ENCODE data around the gene UNC5B.

UNC5B gene

DNA sequence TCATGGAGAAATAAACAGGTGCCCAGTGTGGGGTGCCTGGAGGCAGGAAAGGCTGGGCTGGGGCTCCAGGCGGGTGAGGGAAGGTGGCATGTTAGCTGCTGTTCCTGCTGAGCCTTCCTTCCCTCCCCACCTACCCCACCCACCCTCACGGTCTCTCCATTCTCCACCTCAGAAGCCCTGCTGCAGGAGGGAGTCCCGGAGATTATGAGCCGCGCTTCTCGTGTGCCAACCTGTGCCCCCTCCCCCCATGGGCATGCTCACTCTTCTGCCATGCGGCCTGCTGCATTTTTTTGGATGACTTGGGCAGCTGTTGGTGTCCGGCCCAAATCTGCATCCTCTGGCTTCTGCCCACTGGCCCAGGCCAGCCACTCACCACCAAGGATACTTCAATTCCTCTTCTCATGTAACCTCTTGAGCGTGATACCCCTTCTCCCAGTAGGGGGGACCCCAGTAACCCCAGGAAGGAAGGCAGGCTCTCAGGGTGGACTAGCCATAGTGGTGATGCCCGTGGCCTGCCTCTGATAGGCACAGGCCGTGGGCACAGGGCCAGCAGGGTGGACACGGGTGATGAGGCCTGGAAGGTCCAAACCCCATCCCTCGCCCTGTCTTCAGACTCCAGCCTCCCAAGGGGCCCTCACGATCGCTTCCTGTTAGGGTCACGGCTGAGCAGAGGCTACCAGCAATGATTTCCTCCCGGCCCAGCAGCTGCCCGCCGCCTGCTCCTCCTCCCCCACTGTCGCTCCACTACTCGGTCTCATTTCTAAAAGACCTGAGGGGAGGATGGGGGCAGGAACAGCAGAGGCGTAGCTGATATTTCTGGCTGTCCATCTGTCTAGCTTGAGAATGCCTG lies 27.8 kb downstream of the UNC5B start:
- no peak for ATAC-seq

DNA sequence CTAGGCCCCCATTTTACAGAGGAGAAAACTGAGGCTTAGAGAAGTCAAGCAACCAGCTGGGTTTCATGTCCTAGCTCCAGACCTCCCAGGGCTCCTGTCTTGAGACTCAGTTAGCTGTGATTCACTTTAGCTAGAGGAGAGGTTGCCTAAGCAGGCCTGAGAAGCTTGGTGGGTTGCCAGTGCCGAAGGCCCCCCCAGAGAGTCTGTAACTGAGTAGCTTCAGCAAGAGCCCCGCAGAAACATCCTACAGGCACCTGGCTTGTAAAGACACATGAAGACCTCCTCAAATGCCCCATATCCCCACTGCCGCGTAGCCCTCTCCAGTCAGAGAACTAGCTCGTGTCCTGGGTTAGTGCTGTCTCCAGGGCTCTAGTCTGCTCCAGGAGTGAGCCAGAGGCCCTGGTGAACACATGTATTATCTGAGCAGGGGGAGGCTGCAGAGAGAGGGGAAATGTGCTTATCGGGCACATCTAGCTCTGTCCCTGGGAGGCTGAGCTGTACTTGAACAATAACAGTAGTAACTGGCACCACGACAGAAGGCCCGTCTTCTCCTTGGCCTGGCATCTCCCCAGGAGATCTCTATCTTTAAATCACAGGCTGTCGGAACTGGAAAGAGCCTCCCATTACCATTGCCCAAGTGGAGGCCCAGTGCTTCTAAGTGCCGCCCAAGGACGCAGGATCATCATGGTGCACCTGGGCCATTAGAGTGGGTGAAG lies 28.9 kb downstream of the UNC5B start:
- no peak for ATAC-seq

GRCh38 chr10:71241830-71242621 lies 29.7 kb downstream of the UNC5B start:
- ATAC-seq = no peak

DNA sequence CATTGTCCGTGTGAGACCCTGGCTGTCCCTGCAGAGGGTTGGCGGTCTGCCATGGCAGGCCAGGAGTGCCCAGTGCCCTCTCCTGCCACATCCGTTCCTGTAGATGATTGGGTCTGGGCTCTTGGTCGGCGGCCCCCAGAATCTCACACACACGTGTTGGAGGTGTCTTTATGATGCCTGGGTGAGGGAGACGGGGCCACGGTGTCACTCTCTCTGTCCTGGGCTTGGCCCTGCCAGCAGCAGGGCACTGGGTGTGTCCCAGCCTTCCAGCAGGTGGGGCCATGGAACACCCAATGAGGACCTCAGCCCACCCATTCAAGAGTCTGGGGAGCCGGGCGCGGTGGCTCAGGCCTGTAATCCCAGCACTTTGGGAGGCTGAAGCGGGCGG lies 30.2 kb downstream of the UNC5B start:
- ATAC-seq = no peak

GRCh38 chr10:71243756-71244395 lies 31.5 kb downstream of the UNC5B start:
- no peak for ATAC-seq

GRCh38 chr10:71244431-71245419 lies 32.4 kb downstream of the UNC5B start:
- no peak for ATAC-seq

DNA sequence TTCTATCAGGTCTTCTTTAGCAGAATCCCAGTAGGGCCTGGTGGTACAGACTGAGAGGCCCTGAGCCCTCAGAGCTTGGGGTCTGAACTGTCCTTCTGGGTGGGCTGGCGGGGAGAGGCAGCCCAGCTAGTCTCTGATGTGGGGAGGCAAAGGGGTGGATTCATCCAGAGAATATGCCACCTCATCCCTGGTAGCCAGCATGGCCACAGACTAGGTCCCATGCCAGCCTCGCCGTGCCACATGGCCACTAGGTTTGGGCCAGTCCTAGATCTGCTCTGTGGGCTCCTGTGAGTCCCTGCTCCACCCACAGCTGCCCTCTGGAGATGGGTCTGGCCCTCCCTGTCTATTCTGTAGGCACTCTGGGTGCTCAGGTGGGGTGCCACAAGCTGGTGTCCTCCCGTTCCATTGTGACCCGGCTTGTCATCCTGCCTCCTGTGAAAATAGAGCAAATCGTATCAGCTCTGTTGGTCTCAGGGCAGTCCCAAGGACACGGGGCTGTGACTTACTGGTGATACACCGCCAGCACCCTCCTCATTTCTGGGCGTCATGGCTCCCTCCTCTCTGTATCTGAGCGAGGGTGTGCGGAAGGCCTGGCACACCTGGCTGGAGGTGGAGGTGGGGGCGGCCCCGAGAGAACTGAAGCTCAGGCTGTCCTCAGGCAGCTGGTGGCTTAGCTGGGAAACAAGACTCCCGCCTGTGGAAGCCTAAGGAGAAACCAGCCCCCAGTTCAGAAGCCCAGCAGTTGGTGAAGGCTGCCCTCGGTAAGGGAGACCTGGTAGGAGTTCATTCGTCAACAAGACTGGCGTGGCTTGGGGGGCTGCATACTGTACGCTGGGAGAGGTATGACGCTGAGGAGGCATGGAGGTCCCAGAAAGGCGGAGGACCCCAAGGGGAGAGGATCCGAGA lies 33.3 kb downstream of the UNC5B start:
- no peak for ATAC-seq

DNA sequence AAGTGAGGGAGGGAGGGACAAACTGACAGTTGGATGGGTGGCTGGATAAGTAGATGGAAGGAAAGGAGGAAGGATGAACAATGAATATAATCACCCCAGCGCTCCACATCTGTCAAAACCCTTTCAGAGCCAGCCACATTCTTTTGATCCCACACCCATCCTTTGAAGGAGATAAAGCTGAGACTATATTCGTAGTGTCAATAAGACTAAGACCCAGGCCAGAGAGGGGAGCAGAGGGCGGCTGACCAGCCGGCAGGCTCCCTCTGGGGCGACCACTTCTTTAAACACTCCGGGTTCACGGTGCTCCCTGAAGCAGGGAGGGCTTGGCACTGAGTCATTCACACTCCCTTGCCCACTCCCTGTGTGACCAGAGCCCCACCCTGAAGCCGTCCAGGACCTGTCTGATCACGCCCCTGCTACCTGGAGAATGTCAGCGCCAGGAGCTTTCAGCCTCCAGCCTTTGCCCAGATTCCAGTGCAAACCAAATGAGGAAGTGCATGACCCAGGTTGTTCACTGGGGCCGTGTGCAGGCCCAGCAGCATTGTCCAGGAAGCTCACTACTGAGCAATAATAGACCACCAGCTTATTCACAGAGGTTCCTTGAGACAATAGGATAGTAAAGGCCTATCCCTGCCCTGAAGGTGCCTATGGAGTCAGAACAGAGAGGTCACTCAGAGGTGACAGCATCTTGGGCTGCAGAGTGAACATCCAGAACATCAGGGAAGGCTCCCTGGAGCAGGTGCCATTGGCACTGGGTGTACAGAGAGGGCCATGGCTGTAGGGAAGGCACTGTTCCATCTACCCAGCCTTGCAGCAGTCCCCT lies 34.4 kb downstream of the UNC5B start:
- no peak for ATAC-seq

DNA sequence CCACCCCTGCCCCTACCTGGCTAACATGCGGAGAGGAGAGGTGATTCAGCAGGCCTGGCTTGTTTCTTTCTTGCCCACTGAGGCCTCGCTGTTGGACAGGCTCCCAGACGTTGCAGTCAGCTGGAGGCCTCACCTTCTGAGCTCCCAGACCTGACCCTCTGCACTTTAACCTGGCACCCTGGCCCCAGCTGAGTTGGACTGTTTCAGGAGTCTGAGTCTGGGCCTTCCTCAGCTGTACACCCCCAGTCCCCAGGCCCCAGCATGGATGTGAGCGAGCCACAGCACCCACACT lies 35.0 kb downstream of the UNC5B start:
- no peak for ATAC-seq

GRCh38 chr10:71247804-71248203 lies 35.4 kb downstream of the UNC5B start:
- no peak for ATAC-seq

DNA sequence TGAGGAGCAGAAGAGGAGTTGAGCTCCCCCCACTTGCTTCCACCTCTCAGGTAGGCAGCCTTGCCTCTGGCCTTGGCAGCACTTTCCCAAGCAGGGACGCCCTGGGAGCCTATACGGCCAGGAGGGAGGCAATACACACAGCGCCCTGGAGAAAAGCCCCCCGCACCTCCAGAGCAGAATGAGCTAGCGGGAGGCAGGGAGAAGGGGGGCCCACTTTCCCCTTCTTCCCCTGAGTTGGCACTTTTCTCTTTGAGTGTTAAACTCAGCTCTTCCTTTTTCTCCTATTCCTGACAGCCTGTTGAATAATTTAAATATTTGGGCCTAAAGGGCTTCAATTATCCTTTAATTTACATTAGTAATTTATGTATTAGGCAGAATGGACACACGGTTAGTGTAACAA lies 35.8 kb downstream of the UNC5B start:
- ATAC-seq = no peak

DNA sequence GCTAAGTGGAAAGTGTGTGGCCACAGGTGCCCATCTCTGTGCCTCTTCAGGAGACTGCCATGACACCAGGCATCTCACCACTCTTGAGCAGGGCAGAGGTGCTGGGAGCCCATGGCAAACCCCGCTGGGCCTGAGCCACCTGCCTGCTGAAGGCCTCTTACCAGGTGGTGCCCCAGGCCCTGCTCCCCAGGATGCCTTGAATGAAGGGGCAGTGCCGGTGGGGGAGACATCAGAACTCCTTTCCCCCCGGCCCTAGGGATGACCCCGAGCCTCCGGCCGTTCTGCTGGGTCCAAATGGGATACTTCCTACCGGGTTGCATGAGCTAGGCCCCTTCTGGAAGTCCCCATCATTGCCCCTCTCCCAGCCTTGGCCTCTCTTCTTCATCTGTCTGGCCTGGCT lies 37.6 kb downstream of the UNC5B start:
- ATAC-seq = no peak

DNA sequence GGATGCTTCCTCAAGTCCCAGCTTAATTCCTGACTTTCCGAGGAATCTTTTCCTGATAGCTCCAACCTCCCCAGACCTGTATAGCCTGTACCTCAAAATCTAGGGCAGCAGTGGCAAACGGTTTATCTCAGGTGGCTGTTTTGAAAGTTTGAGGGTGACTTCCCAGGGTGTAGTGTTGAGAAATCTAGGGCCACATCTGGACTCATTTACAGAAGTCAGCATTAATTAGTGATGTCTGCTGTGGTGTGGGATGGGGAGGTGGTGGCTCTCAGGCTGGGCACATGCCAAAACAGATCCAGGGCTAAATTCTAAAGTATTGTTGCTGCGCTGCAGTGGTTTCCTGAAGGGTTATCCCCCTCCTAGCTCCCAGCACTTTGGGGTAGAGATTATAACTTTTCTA lies 38.0 kb downstream of the UNC5B start:
- no peak for ATAC-seq

GRCh38 chr10:71250842-71251241 lies 38.5 kb downstream of the UNC5B start:
- ATAC-seq = no peak

DNA sequence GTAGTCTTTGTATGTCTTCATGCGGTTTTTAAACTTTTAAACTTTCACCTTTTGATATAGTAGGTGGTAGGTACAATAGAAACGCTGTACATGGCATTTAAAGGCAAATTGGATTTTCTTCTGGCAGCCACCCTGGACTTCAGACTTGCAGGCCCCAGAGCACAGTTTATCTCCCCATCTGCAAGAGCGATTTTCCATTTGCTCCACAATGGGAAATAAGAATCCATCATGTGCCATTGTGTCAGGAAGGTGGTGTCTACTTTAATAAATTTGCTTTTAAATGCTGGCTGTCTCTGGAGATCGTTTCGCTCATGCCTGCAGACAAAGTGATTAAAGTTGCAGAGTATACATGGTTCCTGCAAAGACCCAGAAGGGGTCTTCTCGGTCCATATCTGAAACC lies 38.9 kb downstream of the UNC5B start:
- ATAC-seq = no peak

DNA sequence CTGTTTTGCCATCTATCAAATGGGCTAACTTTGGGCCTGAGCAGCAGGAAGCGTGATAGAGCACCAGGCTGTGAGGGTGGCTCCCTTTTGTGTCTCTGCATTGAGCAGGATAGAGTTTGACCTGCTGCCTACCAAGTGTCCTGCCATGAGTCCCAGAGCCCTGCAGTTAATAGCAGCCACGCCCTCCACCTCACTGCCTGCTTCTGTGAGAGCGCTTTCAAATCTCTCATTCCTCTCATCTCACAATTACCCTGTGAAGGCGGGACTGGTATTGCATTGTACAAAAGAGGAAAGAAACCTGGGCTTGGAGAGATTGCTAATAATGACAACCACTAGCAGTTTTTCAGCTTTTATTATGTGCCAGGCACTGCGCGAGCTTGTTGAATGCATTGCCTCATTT lies 39.9 kb downstream of the UNC5B start:
- no peak for ATAC-seq

DNA sequence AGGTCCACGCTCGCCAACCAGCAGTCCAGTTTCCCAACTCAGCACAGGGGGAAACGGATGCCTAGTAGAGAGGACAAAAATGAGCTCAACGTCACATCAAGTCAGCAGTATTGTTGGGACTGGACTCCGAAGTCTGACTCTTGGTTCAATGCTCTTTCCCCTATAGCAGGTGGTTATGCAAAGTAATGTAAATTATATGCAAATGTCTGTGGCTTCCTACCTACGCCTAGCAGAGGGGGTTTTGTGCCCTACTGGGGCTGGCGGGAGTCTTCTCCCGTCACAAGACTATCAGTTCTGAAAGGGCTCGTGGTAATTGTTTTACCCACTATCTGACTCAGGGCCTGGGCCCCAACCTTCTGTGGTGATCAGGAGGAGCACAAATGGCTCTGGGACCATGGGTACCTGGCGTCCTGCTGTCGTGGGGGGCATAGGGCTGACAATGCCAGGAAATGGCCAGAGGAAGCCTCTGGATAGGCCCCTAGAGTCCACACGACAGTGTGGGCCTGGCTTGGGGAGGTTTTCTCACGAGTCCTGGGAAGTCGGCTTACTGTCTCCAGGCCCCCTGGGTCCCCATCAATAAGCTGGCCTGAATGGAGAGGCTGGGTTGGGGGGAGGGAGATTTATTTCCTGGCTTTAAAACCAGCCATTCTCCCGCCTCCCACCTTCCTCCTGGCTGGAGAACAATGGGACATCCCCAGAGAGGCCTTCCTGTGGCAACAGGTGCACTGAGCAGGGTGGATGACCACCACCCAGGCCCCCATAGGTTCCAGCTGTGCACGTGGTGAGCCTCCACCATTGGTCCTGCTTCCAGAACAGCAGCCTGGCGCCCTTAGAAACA lies 41.8 kb downstream of the UNC5B start:
- no peak for ATAC-seq

- ATAC-seq = no peak
Observed at GRCh38 chr10:71254834-71255549, 42.6 kb downstream of the UNC5B start.

DNA sequence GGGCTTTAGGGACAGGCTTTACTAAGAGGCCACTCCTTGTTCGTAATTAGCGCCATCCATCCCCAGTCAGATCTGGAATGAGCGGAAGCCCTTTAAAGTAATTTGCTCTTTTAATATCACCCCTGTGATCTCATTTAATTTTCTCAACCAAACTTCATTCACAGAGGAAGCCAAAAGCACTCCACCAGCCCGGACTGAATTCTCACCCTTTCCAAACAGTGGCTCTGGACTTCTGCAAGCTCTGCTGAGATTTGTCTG lies 43.1 kb downstream of the UNC5B start:
- no peak for ATAC-seq

All from activated CD4-positive, CD25-positive, alpha-beta regulatory T cell treated with anti-CD3 and anti-CD28 coated beads, Interleukin-2, amount 50 U/mL, for 24 hours (primary cell).